H1 (cell line): Measurements from ENCODE around the gene PGM2L1. TPM values are rescaled to one million over a fixed set of nuclear protein-coding genes. Genes with fewer than 3 reads are reported as not detected.

ENCODE experiments used
- GTF2F1 ChIP-seq: IDR thresholded peaks from 2 replicates; pipeline ENCODE4 v1.6.1; 2012; ENCODE audit warnings: low read depth, low read length, improper control_type of control experiment, borderline replicate concordance
- polyA plus RNA-seq, 7 experiments: library from polyadenylated mRNA; depleted of rRNA in 3 of 7; stranded (reverse) in 5 of 7; unstranded in 2 of 7; fragments of >200 nt in 5 of 7; fragments of 200-250 nt in 2 of 7; gene quantifications; 1 replicate in 5 of 7; 2 replicates in 1 of 7; 4 replicates in 1 of 7; pipeline versions ENCODE4 v1.2.1 to v1.2.3, GENCODE V29; 2011 to 2013; ENCODE audit warnings: missing spikeins in 2 of 7, mixed read lengths in 2 of 7
- total RNA-seq: library from RNA; stranded (reverse); fragmentation: NEBNext Ultra II Directional; extraction: Animal tissue kit (Norgen Biotek cat#: 25700); gene quantifications from 2 replicates; pipeline ENCODE4 v1.2.1, GENCODE V29; 2021

Gene PGM2L1
- total and polyA plus RNA-seq, 2 of the 8 experiments (the other 6 are each of a cell fraction or from before 2014, with no cell fraction given) = 5.0 to 42.7 TPM

DNA sequence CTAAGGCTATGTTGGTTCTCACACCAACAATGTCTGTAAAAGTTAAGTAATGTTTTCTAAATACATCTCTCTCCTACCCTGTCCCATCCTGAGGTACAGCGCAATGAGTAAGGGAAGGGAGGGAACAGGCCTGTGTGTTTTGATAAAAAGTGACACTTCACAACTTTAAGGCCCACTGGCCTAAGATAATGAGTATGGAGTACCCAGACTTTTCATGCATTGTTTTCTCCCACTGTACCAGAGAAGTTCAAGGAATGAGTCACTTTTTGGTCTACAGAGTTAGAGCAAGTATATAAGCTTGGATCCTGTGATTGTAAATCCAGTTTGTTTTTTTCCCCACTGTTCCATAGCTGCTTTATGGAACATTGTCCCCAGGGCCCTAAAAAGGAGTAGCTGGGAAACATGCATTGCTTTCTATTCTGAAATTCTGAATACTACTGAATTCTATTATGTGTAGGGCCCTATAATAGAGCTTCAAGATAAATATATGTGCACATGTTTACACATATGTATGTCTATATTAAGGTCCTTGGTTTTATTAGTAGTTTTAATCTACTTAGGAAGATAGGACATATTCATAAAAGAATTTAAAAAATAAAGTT lies 39.3 kb upstream of the PGM2L1 start (continued):
- no peak for TF ChIP-seq GTF2F1
